HL-60 (cell line): ENCODE data around the gene FBLN5.

Source experiments
- DNase-seq, 2 experiments: peaks; one replicate each; pipeline ENCODE4 v3.0.0-alpha.2; 2010 to 2020; ENCODE audit warnings: low read depth in 1 of 2, low spot score in 1 of 2
- H3K27ac ChIP-seq: fragments of 250-450 bp; sonication (Bioruptor Pico); replicated peaks from 2 replicates; pipeline ENCODE4 v1.5.1; 2020; ENCODE audit warnings: mild to moderate bottlenecking, moderate library complexity
- H3K27me3 ChIP-seq: fragments of 250-450 bp; sonication (Bioruptor Pico); 2 replicates; pipeline ENCODE4 v1.5.1; 2021; ENCODE audit warnings: mild to moderate bottlenecking, moderate library complexity; ENCODE audit not compliant: insufficient read depth, poor library complexity, severe bottlenecking
- H3K4me3 ChIP-seq: replicated peaks from 2 replicates; pipeline ENCODE4 v1.5.1; 2011; ENCODE audit warnings: mild to moderate bottlenecking, control low read depth, low read length; ENCODE audit not compliant: insufficient read depth
- CTCF ChIP-seq: IDR thresholded peaks from one replicate; pipeline ENCODE4 v1.5.1; 2011; ENCODE audit warnings: low read length, control low read depth, inconsistent platforms; ENCODE audit not compliant: insufficient read depth
- GABPA ChIP-seq: IDR thresholded peaks from 2 replicates; pipeline ENCODE4 v1.6.1; 2012; ENCODE audit warnings: low read depth
- POLR2AphosphoS5 ChIP-seq: IDR thresholded peaks from 2 replicates; pipeline ENCODE4 v1.6.1; 2012; ENCODE audit warnings: low read depth
- SPI1 ChIP-seq: IDR thresholded peaks from 2 replicates; pipeline ENCODE4 v1.6.1; 2012; ENCODE audit warnings: low read depth, mild to moderate bottlenecking, borderline replicate concordance
- TF ChIP-seq, protein P1 (sequence below): IDR thresholded peaks from 2 replicates; pipeline ENCODE4 v1.6.1; 2012; ENCODE audit warnings: low read depth; ENCODE audit not compliant: insufficient replicate concordance

The FBLN5 gene

DNA sequence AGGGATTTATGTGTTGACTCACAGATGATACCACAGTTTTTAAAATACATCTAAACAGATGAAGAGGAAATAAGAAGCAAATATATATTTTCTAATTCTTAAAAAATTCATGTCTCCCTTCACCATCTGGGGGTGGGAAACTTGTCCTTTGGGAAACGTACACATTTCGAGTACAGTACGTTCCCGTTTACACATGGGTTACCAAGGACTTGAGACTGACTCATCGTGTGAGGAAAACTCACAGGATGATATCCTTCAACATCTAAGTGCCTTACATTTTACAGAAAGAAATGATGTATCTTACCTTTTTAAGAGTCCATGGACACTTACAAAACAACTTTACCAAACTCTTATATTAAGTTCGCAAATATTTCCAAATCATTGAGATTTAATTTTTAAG, 16.0 kb upstream of the FBLN5 start:
- H3K27ac ChIP-seq = no peak overlapping the region
- TF ChIP-seq, protein P1, sequence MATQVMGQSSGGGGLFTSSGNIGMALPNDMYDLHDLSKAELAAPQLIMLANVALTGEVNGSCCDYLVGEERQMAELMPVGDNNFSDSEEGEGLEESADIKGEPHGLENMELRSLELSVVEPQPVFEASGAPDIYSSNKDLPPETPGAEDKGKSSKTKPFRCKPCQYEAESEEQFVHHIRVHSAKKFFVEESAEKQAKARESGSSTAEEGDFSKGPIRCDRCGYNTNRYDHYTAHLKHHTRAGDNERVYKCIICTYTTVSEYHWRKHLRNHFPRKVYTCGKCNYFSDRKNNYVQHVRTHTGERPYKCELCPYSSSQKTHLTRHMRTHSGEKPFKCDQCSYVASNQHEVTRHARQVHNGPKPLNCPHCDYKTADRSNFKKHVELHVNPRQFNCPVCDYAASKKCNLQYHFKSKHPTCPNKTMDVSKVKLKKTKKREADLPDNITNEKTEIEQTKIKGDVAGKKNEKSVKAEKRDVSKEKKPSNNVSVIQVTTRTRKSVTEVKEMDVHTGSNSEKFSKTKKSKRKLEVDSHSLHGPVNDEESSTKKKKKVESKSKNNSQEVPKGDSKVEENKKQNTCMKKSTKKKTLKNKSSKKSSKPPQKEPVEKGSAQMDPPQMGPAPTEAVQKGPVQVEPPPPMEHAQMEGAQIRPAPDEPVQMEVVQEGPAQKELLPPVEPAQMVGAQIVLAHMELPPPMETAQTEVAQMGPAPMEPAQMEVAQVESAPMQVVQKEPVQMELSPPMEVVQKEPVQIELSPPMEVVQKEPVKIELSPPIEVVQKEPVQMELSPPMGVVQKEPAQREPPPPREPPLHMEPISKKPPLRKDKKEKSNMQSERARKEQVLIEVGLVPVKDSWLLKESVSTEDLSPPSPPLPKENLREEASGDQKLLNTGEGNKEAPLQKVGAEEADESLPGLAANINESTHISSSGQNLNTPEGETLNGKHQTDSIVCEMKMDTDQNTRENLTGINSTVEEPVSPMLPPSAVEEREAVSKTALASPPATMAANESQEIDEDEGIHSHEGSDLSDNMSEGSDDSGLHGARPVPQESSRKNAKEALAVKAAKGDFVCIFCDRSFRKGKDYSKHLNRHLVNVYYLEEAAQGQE = no peak
- TF ChIP-seq GABPA = no peak
- no peak for TF ChIP-seq POLR2AphosphoS5
- TF ChIP-seq SPI1 = no peak
- TF ChIP-seq CTCF = no peak
- DNase-seq = no peak
- no peaks in the 10 kb centered on the region for H3K27me3 ChIP-seq
- H3K4me3 ChIP-seq = no peak overlapping the region

DNA sequence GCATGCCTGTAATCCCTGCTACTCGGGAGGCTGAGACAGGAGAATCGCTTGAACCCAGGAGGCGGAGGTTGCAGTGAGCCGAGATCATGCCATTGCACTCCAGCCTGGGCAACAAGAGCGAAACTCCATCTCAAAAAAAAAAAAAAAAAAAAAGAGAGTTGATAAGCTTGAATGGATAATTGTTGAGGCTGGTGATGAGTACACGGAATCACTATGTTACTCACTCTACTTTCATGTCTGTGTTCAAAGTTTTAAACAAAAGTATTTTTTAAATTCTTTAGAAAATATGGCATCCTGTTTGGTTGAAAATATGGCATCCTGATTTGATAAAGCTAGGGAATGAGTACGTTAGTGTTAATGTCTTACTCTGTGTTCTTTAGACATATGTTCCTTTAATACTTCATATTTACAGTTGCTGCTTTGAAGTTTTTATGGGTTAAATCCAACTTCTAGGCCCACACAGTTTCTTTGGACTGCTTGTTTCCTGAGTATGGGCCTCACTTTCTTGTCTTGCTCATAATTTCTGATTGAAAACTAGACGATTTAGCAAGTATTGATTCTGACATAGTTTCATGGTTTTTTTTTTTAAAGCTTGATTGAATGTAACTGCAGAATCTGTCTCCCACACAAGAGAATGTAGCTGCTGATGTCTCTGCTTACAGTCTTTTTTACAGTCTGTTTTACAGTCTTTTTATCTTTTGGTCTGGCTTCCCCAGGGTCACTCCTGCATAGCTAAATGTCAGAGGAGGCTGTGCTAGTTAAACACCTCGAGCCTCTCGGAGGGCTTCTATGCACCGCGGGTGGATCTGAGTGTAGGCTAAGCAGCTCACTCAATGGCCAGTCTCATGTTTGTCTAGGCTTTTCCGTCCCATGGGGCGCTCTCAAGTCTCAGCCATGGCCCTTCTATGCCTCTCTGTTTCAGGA, 14.1 kb upstream of the FBLN5 start:
- H3K27ac ChIP-seq = no peak overlapping the region
- no peak overlapping the region for H3K4me3 ChIP-seq
- DNase-seq = no peak
- no peaks in the 10 kb centered on the region for H3K27me3 ChIP-seq
- TF ChIP-seq CTCF (no peak), SPI1 (no peak), GABPA (no peak), POLR2AphosphoS5 (no peak)

GRCh38 chr14:91957876-91958313, 10.4 kb upstream of the FBLN5 start:
- no peak overlapping the region for H3K27ac ChIP-seq
- TF ChIP-seq GABPA (no peak), CTCF (no peak)
- TF ChIP-seq, protein P1 = no peak
- H3K4me3 ChIP-seq = no peak overlapping the region
- no peaks in the 10 kb centered on the region for H3K27me3 ChIP-seq
- no peak for DNase-seq

DNA sequence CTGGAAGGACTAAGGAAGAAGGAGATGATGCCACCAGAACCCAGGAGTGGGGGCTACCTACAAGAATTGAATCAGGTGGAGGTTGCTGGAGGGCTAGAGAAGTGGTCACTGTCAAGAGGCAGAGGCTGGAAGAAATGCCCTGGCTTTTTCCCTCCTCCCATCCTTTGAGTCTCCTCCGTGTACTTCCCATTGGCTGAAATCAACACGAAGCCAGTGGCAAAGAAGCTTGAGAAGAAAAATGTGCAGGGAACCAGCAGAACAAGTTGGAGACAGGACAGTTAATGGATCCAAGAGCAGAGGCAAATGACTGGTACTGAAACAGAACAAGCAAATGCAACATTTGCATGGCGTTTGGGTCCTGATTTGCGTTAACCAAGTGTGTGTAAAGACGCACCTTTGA, 9.1 kb upstream of the FBLN5 start:
- TF ChIP-seq CTCF = no peak
- TF ChIP-seq SPI1 = no peak
- TF ChIP-seq POLR2AphosphoS5 = no peak
- TF ChIP-seq GABPA = no peak
- TF ChIP-seq, protein P1 = no peak
- no peak overlapping the region for H3K4me3 ChIP-seq
- no peak overlapping the region for H3K27ac ChIP-seq
- DNase-seq = no peak
- no peaks in the 10 kb centered on the region for H3K27me3 ChIP-seq
